Breast epithelium (tissue), 3 donors: ENCODE results near the gene TMEM231.

Source experiments
- CTCF ChIP-seq, 3 donors: fragments of 450-650 bp; IDR thresholded peaks; one replicate each; pipeline ENCODE4 v1.5.1; 2016 to 2017; ENCODE audit warnings: antibody characterized with exemption in 3 of 3, mild to moderate bottlenecking in 3 of 3, moderate library complexity in 3 of 3
- POLR2A ChIP-seq: fragments of 450-650 bp; IDR thresholded peaks from one replicate; pipeline ENCODE4 v1.6.1; 2016; ENCODE audit warnings: antibody characterized with exemption, mild to moderate bottlenecking, moderate library complexity
- POLR2AphosphoS5 ChIP-seq, 3 donors: sonication (generic); formaldehyde crosslinking; IDR thresholded peaks; one replicate each; pipeline ENCODE4 v1.6.1; 2017; ENCODE audit warnings: antibody characterized with exemption in 3 of 3

GRCh38 chr16:75541236-75541635 is 14.8 kb downstream of the TMEM231 start:
- TF ChIP-seq CTCF (IDR thresholded peaks at IDR 0.05) (no peak), POLR2AphosphoS5 (IDR thresholded peaks at IDR 0.05) (no peak), POLR2A (no peak)
